Testis (tissue), 2 donors: Measurements from ENCODE around the gene SFMBT2.

Experiments used
- CTCF ChIP-seq, 3 experiments: fragments of 450-650 bp in 2 of 3; fragments of 200-600 bp in 1 of 3; sonication (generic) in 1 of 3; IDR thresholded peaks; one replicate each; pipeline ENCODE4 v1.5.1; 2016 to 2019; ENCODE audit warnings: antibody characterized with exemption in 3 of 3, mild to moderate bottlenecking in 2 of 3, moderate library complexity in 1 of 3
- POLR2A ChIP-seq: fragments of 450-650 bp; IDR thresholded peaks from one replicate; pipeline ENCODE4 v1.6.1; 2017; ENCODE audit warnings: antibody characterized with exemption, mild to moderate bottlenecking, moderate library complexity

GRCh38 chr10:7400068-7400715 is 10.6 kb downstream of the SFMBT2 start:
- no peak for TF ChIP-seq POLR2A
- no peak for TF ChIP-seq CTCF (IDR thresholded peaks at IDR 0.05)
